GM12864 (cell line): ENCODE results near the gene DNAH8.

Source experiments
- DNase-seq: peaks from one replicate; pipeline ENCODE4 v3.0.0-alpha.2; 2011; ENCODE audit warnings: low read depth
- H3K4me3 ChIP-seq: 2 replicates; pipeline ENCODE4 v1.5.1; 2011; ENCODE audit warnings: mild to moderate bottlenecking, low read depth, low read length, control low read depth
- TF ChIP-seq, protein P1 (sequence below): IDR thresholded peaks from 2 replicates; pipeline ENCODE4 v1.5.1; 2011; ENCODE audit warnings: low read depth, mild to moderate bottlenecking, moderate library complexity, low read length, control low read depth, inconsistent platforms; ENCODE audit errors: missing control alignments

The DNAH8 gene

GRCh38 chr6:39005774-39006173, 290.7 kb downstream of the DNAH8 start:
- no peak overlapping the region for H3K4me3 ChIP-seq
- TF ChIP-seq, protein P1, sequence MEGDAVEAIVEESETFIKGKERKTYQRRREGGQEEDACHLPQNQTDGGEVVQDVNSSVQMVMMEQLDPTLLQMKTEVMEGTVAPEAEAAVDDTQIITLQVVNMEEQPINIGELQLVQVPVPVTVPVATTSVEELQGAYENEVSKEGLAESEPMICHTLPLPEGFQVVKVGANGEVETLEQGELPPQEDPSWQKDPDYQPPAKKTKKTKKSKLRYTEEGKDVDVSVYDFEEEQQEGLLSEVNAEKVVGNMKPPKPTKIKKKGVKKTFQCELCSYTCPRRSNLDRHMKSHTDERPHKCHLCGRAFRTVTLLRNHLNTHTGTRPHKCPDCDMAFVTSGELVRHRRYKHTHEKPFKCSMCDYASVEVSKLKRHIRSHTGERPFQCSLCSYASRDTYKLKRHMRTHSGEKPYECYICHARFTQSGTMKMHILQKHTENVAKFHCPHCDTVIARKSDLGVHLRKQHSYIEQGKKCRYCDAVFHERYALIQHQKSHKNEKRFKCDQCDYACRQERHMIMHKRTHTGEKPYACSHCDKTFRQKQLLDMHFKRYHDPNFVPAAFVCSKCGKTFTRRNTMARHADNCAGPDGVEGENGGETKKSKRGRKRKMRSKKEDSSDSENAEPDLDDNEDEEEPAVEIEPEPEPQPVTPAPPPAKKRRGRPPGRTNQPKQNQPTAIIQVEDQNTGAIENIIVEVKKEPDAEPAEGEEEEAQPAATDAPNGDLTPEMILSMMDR: no peak
- DNase-seq: no peak

GRCh38 chr6:39007575-39007974, 292.5 kb downstream of the DNAH8 start:
- H3K4me3 ChIP-seq: no peak overlapping the region
- TF ChIP-seq, protein P1: no peak
- DNase-seq: no peak

DNA sequence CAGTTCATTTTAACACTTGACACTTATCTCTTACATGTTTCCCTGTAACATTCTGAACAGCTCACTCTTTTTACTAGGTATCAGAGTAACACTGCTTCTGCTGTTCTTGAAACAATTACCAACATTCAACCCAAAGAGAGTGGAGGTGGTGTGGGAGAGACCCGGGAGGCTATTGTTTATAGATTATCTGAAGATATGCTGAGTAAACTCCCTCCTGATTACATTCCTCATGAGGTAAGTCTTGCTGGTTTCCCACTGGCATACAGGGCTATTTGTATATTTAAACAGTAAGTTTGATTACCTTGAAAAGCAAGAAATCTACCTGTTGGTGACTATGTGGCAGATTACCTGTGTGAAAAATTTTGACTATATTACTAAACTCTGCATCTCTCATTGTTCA, 293.6 kb downstream of the DNAH8 start:
- no peak overlapping the region for H3K4me3 ChIP-seq
- TF ChIP-seq, protein P1: no peak
- DNase-seq: no peak

DNA sequence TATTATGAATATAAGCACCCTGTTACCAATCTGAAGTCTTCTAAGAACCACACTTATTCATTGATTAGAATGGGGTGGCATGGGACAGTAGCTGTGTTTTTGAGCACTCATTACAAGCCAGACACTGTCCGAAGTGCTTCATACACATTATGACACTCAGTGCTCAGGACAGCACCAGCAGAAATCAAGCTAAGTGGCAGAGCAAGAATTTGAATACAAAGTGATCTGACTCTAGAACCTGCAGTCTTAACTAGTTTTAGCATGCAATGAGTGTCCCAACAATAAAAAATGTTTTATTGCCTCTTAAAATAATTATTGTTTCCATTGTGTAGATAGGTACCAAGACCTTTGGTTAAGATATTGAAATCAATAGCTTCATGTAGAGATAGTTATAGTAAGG, 294.4 kb downstream of the DNAH8 start:
- no peak for DNase-seq
- TF ChIP-seq, protein P1: no peak

DNA sequence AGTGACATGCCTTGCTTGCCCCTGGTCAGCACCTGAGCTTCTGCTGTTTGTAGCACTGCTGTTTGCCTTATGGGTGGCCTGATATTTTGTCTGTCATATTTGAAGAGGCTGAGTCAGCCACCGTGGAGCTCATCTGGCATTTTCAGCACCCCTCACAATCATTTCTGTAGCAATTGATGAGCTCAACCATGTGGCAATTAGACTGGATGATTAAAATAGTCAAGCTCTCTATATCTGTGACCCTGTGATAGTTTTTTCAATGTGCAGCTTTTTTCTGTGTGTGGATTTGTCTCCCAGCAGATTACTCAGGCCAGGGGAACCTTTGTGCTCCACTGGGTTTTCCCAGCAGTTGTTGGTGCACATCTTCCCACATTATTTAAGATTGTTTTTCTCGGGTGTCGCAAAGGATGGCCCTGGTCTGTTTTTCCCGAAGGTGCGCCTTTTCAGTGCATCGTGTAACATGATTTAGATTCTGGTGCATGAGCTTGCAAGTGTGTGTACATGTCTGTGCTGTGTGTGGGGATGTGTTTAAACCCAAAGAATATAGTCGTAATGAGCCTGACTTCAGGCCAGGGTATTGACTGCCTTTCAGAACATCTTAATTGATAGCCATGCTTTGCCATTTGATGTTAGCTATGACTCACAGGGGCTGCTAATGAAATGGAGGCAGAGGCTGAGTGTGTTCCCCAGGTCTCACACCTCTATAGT, 301.9 kb downstream of the DNAH8 start:
- TF ChIP-seq, protein P1: no peak
- DNase-seq: no peak
- no peak overlapping the region for H3K4me3 ChIP-seq

More for the DNA sequence above, 294.4 kb downstream of the DNAH8 start:
- H3K4me3 ChIP-seq: no peak overlapping the region

DNA sequence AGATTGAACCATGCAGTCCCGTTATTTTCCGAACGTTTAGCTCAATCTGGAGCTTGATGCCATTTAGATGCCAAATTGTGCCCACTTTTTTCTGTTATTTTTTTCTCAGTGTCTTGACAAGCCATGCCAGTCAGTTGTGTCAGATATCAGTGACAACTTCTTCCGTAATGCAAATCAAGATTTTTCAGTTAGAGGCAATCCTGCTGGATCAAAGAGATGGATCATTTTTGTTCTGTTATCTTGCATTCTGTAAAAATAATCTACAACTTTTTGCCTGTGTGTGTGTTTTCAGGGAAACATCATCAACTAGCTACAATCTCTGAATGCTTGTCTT, 302.4 kb downstream of the DNAH8 start:
- TF ChIP-seq, protein P1: no peak
- H3K4me3 ChIP-seq: no peak overlapping the region
- no peak for DNase-seq

GRCh38 chr6:39018103-39018502, 303.0 kb downstream of the DNAH8 start:
- TF ChIP-seq, protein P1: no peak
- DNase-seq: no peak
- no peak overlapping the region for H3K4me3 ChIP-seq
